Muscle layer of duodenum (tissue), 2 donors: ENCODE data around the gene DBP.
"Not testable (repeated sequence)": the region's sequence is repeated elsewhere in the genome, so short reads cannot be mapped to it uniquely, and the experiment has no call there.

ENCODE experiments used
- H3K27ac ChIP-seq: one replicate; pipeline ENCODE4 v1.7.0; 2013; ENCODE audit warnings: mild to moderate bottlenecking, low read length
- H3K27me3 ChIP-seq: one replicate; pipeline ENCODE4 v1.7.0; 2013; ENCODE audit warnings: low read depth, mild to moderate bottlenecking, control low read depth, low read length
- H3K36me3 ChIP-seq, 2 donors: one replicate each; pipeline ENCODE4 v1.7.0; 2013; ENCODE audit warnings: low read length in 2 of 2, control low read depth in 1 of 2, mild to moderate bottlenecking in 1 of 2; ENCODE audit not compliant: insufficient read depth in 2 of 2, control insufficient read depth in 1 of 2
- H3K4me1 ChIP-seq, 2 donors: one replicate each; pipeline ENCODE4 v1.7.0; 2013; ENCODE audit warnings: low read length in 2 of 2, mild to moderate bottlenecking in 2 of 2, control low read depth in 1 of 2, moderate library complexity in 1 of 2; ENCODE audit not compliant: insufficient read depth in 2 of 2, control insufficient read depth in 1 of 2
- H3K4me3 ChIP-seq, 2 donors: one replicate each; pipeline ENCODE4 v1.7.0; 2013; ENCODE audit warnings: low read length in 2 of 2, low read depth in 1 of 2, mild to moderate bottlenecking in 1 of 2
- H3K9me3 ChIP-seq, 2 donors: one replicate each; pipeline ENCODE4 v1.7.0; 2013; ENCODE audit warnings: low read length in 2 of 2, control low read depth in 1 of 2, mild to moderate bottlenecking in 1 of 2; ENCODE audit not compliant: control insufficient read depth in 1 of 2
- donor health status: healthy.

Gene DBP

GRCh38 chr19:48664476-48664875 is 27.3 kb upstream of the DBP start:
- no peak overlapping the region for H3K4me3 ChIP-seq
- H3K4me1 ChIP-seq = no peaks in the 10 kb centered on the region
- H3K9me3 ChIP-seq = no peaks in the 10 kb centered on the region
- no peak overlapping the region for H3K27ac ChIP-seq
- H3K36me3 ChIP-seq = no peaks in the 10 kb centered on the region
- H3K27me3 ChIP-seq = no peaks in the 10 kb centered on the region

- Histone ChIP-seq H3K4me3 (no peak overlapping the region), H3K27ac (no peak overlapping the region), H3K9me3 (no peaks in the 10 kb centered on the region), H3K27me3 (no peaks in the 10 kb centered on the region), H3K4me1 (no peaks in the 10 kb centered on the region), H3K36me3 (no peaks in the 10 kb centered on the region)
Observed at GRCh38 chr19:48663667-48664066, 26.5 kb upstream of the DBP start.

- Histone ChIP-seq H3K4me3 (no peak overlapping the region), H3K36me3 (no peaks in the 10 kb centered on the region), H3K27me3 (no peaks in the 10 kb centered on the region), H3K9me3 (no peaks in the 10 kb centered on the region), H3K27ac (no peak overlapping the region), H3K4me1 (no peaks in the 10 kb centered on the region)
Observed at GRCh38 chr19:48661711-48662090, 24.5 kb upstream of the DBP start.

- Histone ChIP-seq H3K27me3 (no peaks in the 10 kb centered on the region), H3K27ac (peak overlapping the region; percentile 71), H3K4me1 (no peaks in the 10 kb centered on the region), H3K9me3 (no peaks in the 10 kb centered on the region), H3K36me3 (no peaks in the 10 kb centered on the region), H3K4me3 (peak overlapping the region; percentile 10 to 35)
Observed at GRCh38 chr19:48660852-48661710, 23.9 kb upstream of the DBP start.

- Histone ChIP-seq H3K27me3 (no peaks in the 10 kb centered on the region), H3K36me3 (no peaks in the 10 kb centered on the region), H3K4me1 (no peaks in the 10 kb centered on the region), H3K27ac (no peak overlapping the region), H3K4me3 (no peak overlapping the region), H3K9me3 (no peaks in the 10 kb centered on the region)
Observed at GRCh38 chr19:48659768-48660167, 22.6 kb upstream of the DBP start.

GRCh38 chr19:48658483-48658882 is 21.3 kb upstream of the DBP start:
- Histone ChIP-seq H3K4me1 (no peaks in the 10 kb centered on the region), H3K9me3 (no peaks in the 10 kb centered on the region), H3K4me3 (no peak overlapping the region), H3K36me3 (no peaks in the 10 kb centered on the region), H3K27ac (no peak overlapping the region), H3K27me3 (no peaks in the 10 kb centered on the region)

- not testable (repeated sequence) for H3K9me3 ChIP-seq, H3K27ac ChIP-seq, H3K4me1 ChIP-seq
Observed at GRCh38 chr19:48657828-48658227, 20.6 kb upstream of the DBP start.

GRCh38 chr19:48656840-48657474 is 19.8 kb upstream of the DBP start:
- Histone ChIP-seq H3K4me3 (no peak overlapping the region), H3K27ac (no peak overlapping the region), H3K9me3 (no peaks in the 10 kb centered on the region), H3K27me3 (no peaks in the 10 kb centered on the region), H3K4me1 (no peaks in the 10 kb centered on the region), H3K36me3 (no peaks in the 10 kb centered on the region)

More at GRCh38 chr19:48657828-48658227, 20.6 kb upstream of the DBP start:
- not testable (repeated sequence) for H3K4me3 ChIP-seq, H3K27me3 ChIP-seq, H3K36me3 ChIP-seq

GRCh38 chr19:48654299-48655059 is 17.3 kb upstream of the DBP start:
- Histone ChIP-seq H3K27ac (no peak overlapping the region), H3K36me3 (no peaks in the 10 kb centered on the region), H3K9me3 (no peaks in the 10 kb centered on the region), H3K27me3 (no peaks in the 10 kb centered on the region), H3K4me3 (no peak overlapping the region), H3K4me1 (no peaks in the 10 kb centered on the region)

GRCh38 chr19:48651683-48652048 is 14.5 kb upstream of the DBP start:
- Histone ChIP-seq H3K27ac (no peak overlapping the region), H3K4me1 (peaks cover 0 to 3% of the 10 kb centered on the region in 2 donors), H3K9me3 (no peaks in the 10 kb centered on the region), H3K4me3 (no peak overlapping the region), H3K36me3 (no peaks in the 10 kb centered on the region), H3K27me3 (no peaks in the 10 kb centered on the region)

- Histone ChIP-seq H3K4me3 (no peak overlapping the region), H3K27me3 (no peaks in the 10 kb centered on the region), H3K27ac (no peak overlapping the region), H3K9me3 (no peaks in the 10 kb centered on the region), H3K4me1 (peaks cover 0 to 7% of the 10 kb centered on the region in 2 donors), H3K36me3 (no peaks in the 10 kb centered on the region)
Observed at GRCh38 chr19:48650974-48651682, 13.9 kb upstream of the DBP start.
